T-cell (primary cell): ENCODE results near the gene ZNF527. TPM values are rescaled to one million over a fixed set of nuclear protein-coding genes. Genes with fewer than 3 reads are reported as not detected.
"Not testable (repeated sequence)": the region's sequence is repeated elsewhere in the genome, so short reads cannot be mapped to it uniquely, and the experiment has no call there.

Source experiments
- ATAC-seq, 4 experiments: fragments of 200-7000 bp in 3 of 4; fragments of 150-1000 bp in 1 of 4; cut with Tn5 transposase; replicated peaks in 1 of 4; 1 replicate in 3 of 4; 2 replicates in 1 of 4; pipeline ENCODE4 v1.10.0; 2021; ENCODE audit warnings: moderate library complexity in 3 of 4, mild to moderate bottlenecking in 2 of 4, moderate number of reproducible peaks in 1 of 4
- CTCF ChIA-PET, 2 donors: fragments of 300-600 bp; sonication (Branson Sonifier 250); formaldehyde crosslinking; loops; one replicate each; lab custom pipeline; 2022; ENCODE audit warnings: antibody characterized with exemption in 2 of 2; lab: Charles Lee
- POLR2A ChIA-PET, 2 donors: fragments of 300-600 bp; sonication (Branson Sonifier 250); formaldehyde crosslinking; loops; one replicate each; lab custom pipeline; 2022; ENCODE audit warnings: antibody characterized with exemption in 2 of 2; lab: Charles Lee
- DNase-seq, 35 experiments: peaks; one replicate each; pipeline versions ENCODE4 v3.0.0 to v3.0.0-alpha.2; 2013 to 2023
- H3K27ac ChIP-seq: one replicate; pipeline ENCODE4 v1.5.1; 2013; ENCODE audit warnings: low read length
- H3K27me3 ChIP-seq, 2 experiments: replicated peaks in 1 of 2; 1 replicate in 1 of 2; 2 replicates in 1 of 2; pipeline versions ENCODE4 v1.6.1 to v1.7.0; 2013; ENCODE audit warnings: low read length in 1 of 2, mixed read lengths in 1 of 2; ENCODE audit not compliant: control insufficient read depth in 2 of 2, insufficient read depth in 2 of 2; ENCODE audit errors: extremely low read depth in 1 of 2
- H3K36me3 ChIP-seq, 2 donors: 1 replicate in 1 of 2; 2 replicates in 1 of 2; pipeline versions ENCODE4 v1.6.1 to v1.7.0; 2013; ENCODE audit warnings: low read length in 1 of 2; ENCODE audit not compliant: control insufficient read depth in 2 of 2, insufficient read depth in 1 of 2; ENCODE audit errors: extremely low read depth in 1 of 2
- H3K4me1 ChIP-seq, 2 experiments: 1 replicate in 1 of 2; 2 replicates in 1 of 2; pipeline versions ENCODE4 v1.6.1 to v1.7.0; 2013; ENCODE audit warnings: low read length in 2 of 2, mixed read lengths in 1 of 2; ENCODE audit not compliant: insufficient read depth in 2 of 2, control insufficient read depth in 1 of 2; ENCODE audit errors: extremely low read depth in 1 of 2
- H3K4me3 ChIP-seq, 2 donors: 1 replicate in 1 of 2; 2 replicates in 1 of 2; pipeline versions ENCODE4 v1.5.1 to v1.7.0; 2013; ENCODE audit warnings: mild to moderate bottlenecking in 2 of 2, low read length in 1 of 2, moderate library complexity in 1 of 2; ENCODE audit not compliant: control insufficient read depth in 1 of 2; ENCODE audit errors: extremely low read depth in 1 of 2
- H3K9me3 ChIP-seq: 2 replicates; pipeline ENCODE4 v1.7.0; 2013
- H3K27ac Mint-ChIP-seq, 2 donors: one replicate each; pipeline ENCODE4 v1.8.0; 2020 to 2021; ENCODE audit warnings: mild to moderate bottlenecking in 2 of 2, mixed read lengths in 2 of 2
- H3K27me3 Mint-ChIP-seq, 2 donors: one replicate each; pipeline ENCODE4 v1.8.0; 2021 to 2022; ENCODE audit warnings: mixed read lengths in 2 of 2
- H3K36me3 Mint-ChIP-seq: one replicate; pipeline ENCODE4 v1.8.0; 2021; ENCODE audit warnings: mixed read lengths
- H3K4me1 Mint-ChIP-seq, 3 donors: one replicate each; pipeline ENCODE4 v1.8.0; 2020 to 2022; ENCODE audit warnings: mixed read lengths in 3 of 3, mild to moderate bottlenecking in 1 of 3
- H3K4me3 Mint-ChIP-seq, 3 donors: one replicate each; pipeline ENCODE4 v1.8.0; 2020 to 2022; ENCODE audit warnings: mild to moderate bottlenecking in 3 of 3, mixed read lengths in 3 of 3, moderate library complexity in 3 of 3
- H3K9me3 Mint-ChIP-seq, 3 donors: one replicate each; pipeline ENCODE4 v1.8.0; 2020 to 2022; ENCODE audit warnings: mixed read lengths in 3 of 3
- WGBS: methylation state at CpG from one replicate; pipeline ENCODE4 v1.1.5; 2013; ENCODE audit warnings: missing lambda C conversion rate; ENCODE audit not compliant: insufficient coverage; 5-methylcytosine and 5-hydroxymethylcytosine counted together
- total RNA-seq, 35 experiments: library from RNA in 6 of 35; stranded (reverse) in 6 of 35; fragments of 120-200 nt in 1 of 35; gene quantifications; one replicate each; pipeline versions ENCODE4 v1.2.1 to v1.2.4 and lab custom pipeline; 2013 to 2026

ZNF527 gene
- total RNA-seq, 5 donors from 2014 or later (not counting 1 experiment from before 2014, with no cell fraction given): 8.1 to 10.3 (median 8.7) TPM

DNA sequence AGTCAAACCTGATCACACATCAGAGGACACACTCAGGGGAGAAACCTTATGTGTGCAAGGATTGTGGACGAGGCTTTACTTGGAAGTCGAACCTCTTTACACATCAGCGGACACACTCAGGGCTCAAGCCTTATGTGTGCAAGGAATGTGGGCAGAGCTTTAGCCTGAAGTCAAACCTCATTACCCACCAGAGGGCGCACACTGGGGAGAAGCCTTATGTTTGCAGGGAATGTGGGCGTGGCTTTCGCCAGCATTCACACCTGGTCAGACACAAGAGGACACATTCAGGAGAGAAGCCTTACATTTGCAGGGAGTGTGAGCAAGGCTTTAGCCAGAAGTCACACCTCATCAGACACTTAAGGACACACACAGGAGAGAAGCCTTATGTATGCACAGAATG, 8.2 kb upstream of the ZNF527 start:
- Histone ChIP-seq H3K27me3 (no peaks in the 10 kb centered on the region), H3K4me3 (no peak overlapping the region), H3K36me3 (peaks cover 36 to 47% of the 10 kb centered on the region in 2 donors), H3K27ac (no peak overlapping the region), H3K4me1 (no peaks in the 10 kb centered on the region), H3K9me3 (peaks cover 4% of the 10 kb centered on the region)
- DNase-seq (no peak), ATAC-seq (no peak)
- 93% methylated on average over 2 of the region's 6 CpGs for WGBS
- ChIA-PET POLR2A (no interaction called here), CTCF (no interaction called here)
- Mint-ChIP-seq H3K27ac (no peak overlapping the region), H3K4me1 (no peaks in the 10 kb centered on the region), H3K4me3 (no peak overlapping the region), H3K27me3 (no peaks in the 10 kb centered on the region), H3K9me3 (peaks cover 14 to 49% (median 47%) of the 10 kb centered on the region in 3 donors), H3K36me3 (peaks cover 68% of the 10 kb centered on the region)

DNA sequence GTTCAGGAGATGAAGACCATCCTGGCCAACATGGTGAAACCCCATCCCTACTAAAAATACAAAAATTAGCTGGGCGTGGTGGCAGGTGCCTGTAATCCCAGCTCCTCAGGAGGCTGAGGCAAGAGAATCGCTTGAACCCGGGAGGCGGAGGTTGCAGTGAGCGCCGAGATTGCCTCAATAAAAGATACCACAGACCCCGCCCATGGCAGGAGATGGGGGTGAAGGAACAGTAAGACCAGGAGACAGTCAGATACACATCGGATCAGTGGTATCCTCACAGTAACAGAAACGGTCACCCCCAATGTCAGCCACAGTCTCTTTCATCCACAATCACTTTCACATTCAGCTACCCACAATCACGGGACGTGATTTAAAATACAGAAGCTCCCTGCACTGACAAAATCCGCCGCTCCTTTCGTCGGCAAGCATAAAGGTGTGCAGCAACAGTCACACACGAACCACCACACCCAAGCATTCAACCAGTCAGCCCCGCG, 466 bp upstream of the ZNF527 start:
- H3K27ac Mint-ChIP-seq: peak overlapping the region; percentile 97 to 98
- peak overlapping the region; percentile 96 to 99 (median 98) for H3K4me3 Mint-ChIP-seq
- H3K9me3 ChIP-seq, H3K27me3 Mint-ChIP-seq, DNase-seq, H3K36me3 Mint-ChIP-seq, H3K27me3 ChIP-seq: not testable (repeated sequence)
- H3K27ac ChIP-seq: peak overlapping the region; percentile 81
- POLR2A ChIA-PET: interaction anchor here (0.7 to 1.5 kb wide), 7 partner anchors 36 to 537 kb away, joined by 3 to 9 read pairs (median 4); partner anchors contain the start of genes ZNF540 (in 2 of the 2), ZNF571 (in 2 of the 2), SIPA1L3 (in 1 of the 2) and WDR87 (in 1 of the 2)
- peaks cover 5 to 13% (median 8%) of the 10 kb centered on the region in 3 donors for H3K9me3 Mint-ChIP-seq
- 8% methylated on average over 13 of the region's 18 CpGs for WGBS
- H3K4me3 ChIP-seq: peak overlapping the region; percentile 82
- H3K36me3 ChIP-seq: peaks cover 4 to 11% of the 10 kb centered on the region in 2 donors
- H3K4me1 Mint-ChIP-seq: peaks cover 16 to 27% (median 17%) of the 10 kb centered on the region in 3 donors
- H3K4me1 ChIP-seq: peaks cover 6 to 16% of the 10 kb centered on the region in 2 experiments
- ATAC-seq: peak; percentile 44 to 57 (median 50)
- CTCF ChIA-PET: interaction anchor here in 1 of 2 donors (0.6 to 2.0 kb wide), 10 partner anchors 36 to 1757 kb away, joined by 3 to 6 read pairs (median 4); partner anchors contain the start of genes ZNF420, ZNF569, ZNF570 and ZNF573

DNA sequence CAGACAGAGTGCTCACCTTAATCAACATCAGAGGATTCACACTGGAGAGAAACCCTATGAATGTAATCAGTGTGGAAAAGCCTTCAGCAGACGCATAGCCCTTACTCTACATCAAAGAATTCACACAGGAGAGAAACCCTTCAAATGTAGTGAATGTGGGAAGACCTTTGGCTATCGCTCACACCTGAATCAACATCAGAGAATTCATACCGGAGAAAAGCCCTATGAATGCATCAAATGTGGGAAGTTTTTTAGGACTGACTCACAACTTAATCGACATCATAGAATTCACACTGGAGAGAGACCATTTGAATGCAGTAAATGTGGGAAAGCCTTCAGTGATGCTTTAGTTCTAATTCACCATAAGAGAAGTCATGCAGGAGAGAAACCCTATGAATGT, 18.3 kb downstream of the ZNF527 start:
- Histone ChIP-seq H3K4me3 (no peak overlapping the region), H3K9me3 (peaks cover 30% of the 10 kb centered on the region), H3K27ac (no peak overlapping the region), H3K27me3 (no peaks in the 10 kb centered on the region), H3K4me1 (no peaks in the 10 kb centered on the region), H3K36me3 (peaks cover 8 to 47% of the 10 kb centered on the region in 2 donors)
- Mint-ChIP-seq H3K4me3 (no peak overlapping the region), H3K36me3 (peaks cover 60% of the 10 kb centered on the region), H3K27me3 (no peaks in the 10 kb centered on the region), H3K27ac (no peak overlapping the region), H3K4me1 (peaks cover 0 to 1% (median 0%) of the 10 kb centered on the region in 3 donors), H3K9me3 (peaks cover 21 to 64% (median 57%) of the 10 kb centered on the region in 3 donors)
- POLR2A ChIA-PET: no interaction called here
- no peak for ATAC-seq
- CTCF ChIA-PET: interaction anchor here in 1 of 2 donors (0.6 kb wide), 1 partner anchor 14 kb away, joined by 3 read pairs; no protein-coding TSS in a partner anchor
- no CpG with 5 or more reads among the region's 4 CpGs for WGBS
- no peak for DNase-seq

DNA sequence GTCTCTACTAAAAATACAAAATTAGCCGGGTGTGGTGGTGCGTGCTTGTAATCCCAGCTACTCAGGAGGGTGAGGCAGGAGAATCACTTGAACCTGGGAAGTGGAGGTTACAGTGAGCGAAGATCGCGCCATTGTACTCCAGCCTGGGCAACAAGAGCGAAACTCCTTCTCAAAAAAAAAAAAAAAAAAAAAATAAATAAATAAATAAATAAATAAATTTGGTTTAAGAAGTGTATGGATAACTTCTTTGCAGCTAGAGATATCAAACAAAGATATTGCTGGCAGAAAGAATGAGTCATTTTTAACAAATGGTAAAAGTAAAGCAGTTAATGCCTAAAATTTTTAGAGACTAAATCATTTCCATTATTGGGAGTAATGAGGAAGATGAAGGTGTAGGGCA, 20.5 kb downstream of the ZNF527 start:
- H3K27me3 Mint-ChIP-seq, H3K4me1 ChIP-seq, H3K27ac Mint-ChIP-seq, H3K4me3 ChIP-seq, DNase-seq, H3K27me3 ChIP-seq, H3K4me3 Mint-ChIP-seq, H3K27ac ChIP-seq, H3K4me1 Mint-ChIP-seq, CTCF ChIA-PET, POLR2A ChIA-PET, ATAC-seq: not testable (repeated sequence)
- Histone ChIP-seq H3K9me3 (peaks cover 27% of the 10 kb centered on the region), H3K36me3 (peaks cover 0 to 27% of the 10 kb centered on the region in 2 donors)
- Mint-ChIP-seq H3K36me3 (peaks cover 43% of the 10 kb centered on the region), H3K9me3 (peaks cover 21 to 61% (median 53%) of the 10 kb centered on the region in 3 donors)
- WGBS: no CpG with 5 or more reads among the region's 6 CpGs

DNA sequence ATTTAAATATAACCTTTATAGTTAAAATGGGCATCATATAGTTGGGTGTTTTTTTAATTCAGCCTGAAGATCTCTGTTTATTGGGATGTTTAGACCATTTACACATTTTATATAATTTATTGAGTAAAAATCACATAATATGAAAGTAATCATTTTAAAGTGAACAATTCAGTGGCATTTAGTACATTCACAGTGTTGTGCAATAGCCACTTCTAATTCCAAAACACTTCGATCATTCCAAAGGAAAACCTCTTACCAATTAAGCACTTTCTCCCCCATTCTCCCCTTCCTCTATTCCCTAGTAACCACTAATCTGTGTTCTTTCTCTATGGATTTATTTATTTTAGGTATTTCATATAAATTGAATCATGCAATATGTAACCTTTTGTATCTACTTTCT, 30.2 kb downstream of the ZNF527 start:
- no peak overlapping the region for H3K4me3 Mint-ChIP-seq

DNA sequence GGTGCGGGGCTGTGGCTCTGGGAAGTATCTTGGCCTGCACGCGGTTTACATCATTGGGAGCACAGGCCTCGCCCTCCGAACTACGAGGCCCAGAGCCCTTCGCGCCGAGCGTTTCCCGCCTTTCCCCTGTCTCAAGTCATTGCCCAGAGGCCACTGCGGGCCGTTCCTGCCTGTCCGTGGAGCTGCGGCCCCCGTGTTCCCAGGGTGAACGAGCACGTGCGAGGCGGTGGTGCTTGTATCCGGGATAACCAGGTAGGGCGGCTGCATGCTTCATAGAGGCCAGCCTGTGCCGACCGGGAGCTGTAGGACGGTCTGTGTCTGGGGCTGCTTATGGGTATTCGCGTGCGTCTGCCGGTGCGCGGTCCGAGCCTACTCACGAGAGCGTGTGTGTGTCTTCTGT, 32.5 kb downstream of the ZNF527 start:
- CTCF ChIA-PET: interaction anchor here in 1 of 2 donors (0.5 kb wide), 1 partner anchor 14 kb away, joined by 3 read pairs; no protein-coding TSS in a partner anchor
- Mint-ChIP-seq H3K9me3 (peaks cover 22 to 47% (median 41%) of the 10 kb centered on the region in 3 donors), H3K27me3 (no peaks in the 10 kb centered on the region), H3K4me1 (no peaks in the 10 kb centered on the region), H3K4me3 (no peak overlapping the region), H3K27ac (no peak overlapping the region), H3K36me3 (peaks cover 12% of the 10 kb centered on the region)
- no peak for DNase-seq
- ATAC-seq: no peak
- H3K36me3 ChIP-seq: no peaks in the 10 kb centered on the region
- H3K4me3 ChIP-seq: no peak overlapping the region
- no peaks in the 10 kb centered on the region for H3K4me1 ChIP-seq
- H3K27ac ChIP-seq: no peak overlapping the region
- H3K9me3 ChIP-seq: peaks cover 9% of the 10 kb centered on the region
- peaks cover 0 to 11% of the 10 kb centered on the region in 2 experiments for H3K27me3 ChIP-seq
- POLR2A ChIA-PET: no interaction called here
- 66% methylated on average over 29 of the region's 34 CpGs for WGBS

More for the DNA sequence above, 30.2 kb downstream of the ZNF527 start:
- Mint-ChIP-seq H3K27ac (no peak overlapping the region), H3K36me3 (peaks cover 11% of the 10 kb centered on the region), H3K4me1 (no peaks in the 10 kb centered on the region), H3K9me3 (peaks cover 20 to 44% (median 41%) of the 10 kb centered on the region in 3 donors), H3K27me3 (no peaks in the 10 kb centered on the region)
- CTCF ChIA-PET: interaction anchor here in 1 of 2 donors (0.7 kb wide), 1 partner anchor 1070 kb away, joined by 3 read pairs; no protein-coding TSS in a partner anchor
- Histone ChIP-seq H3K4me1 (no peaks in the 10 kb centered on the region), H3K36me3 (no peaks in the 10 kb centered on the region), H3K27ac (no peak overlapping the region), H3K9me3 (peaks cover 4% of the 10 kb centered on the region), H3K4me3 (no peak overlapping the region), H3K27me3 (peaks cover 0 to 11% of the 10 kb centered on the region in 2 experiments)
- POLR2A ChIA-PET: no interaction called here
- ATAC-seq (no peak), DNase-seq (no peak)
- WGBS: no CpG with 5 or more reads among the region's 1 CpG
